CD8-positive, alpha-beta memory T cell (primary cell): ENCODE measurements around the gene B4GALT5. TPM values are rescaled to one million over a fixed set of nuclear protein-coding genes. Genes with fewer than 3 reads are reported as not detected.

Experiments
- CTCF ChIA-PET: fragments of 350-600 bp; sonication (Branson Sonifier 250); formaldehyde crosslinking; loops from one replicate; lab custom pipeline; 2021; ENCODE audit warnings: antibody characterized with exemption; lab: Charles Lee
- POLR2A ChIA-PET: fragments of 350-600 bp; sonication (Branson Sonifier 250); formaldehyde crosslinking; loops from one replicate; lab custom pipeline; 2021; ENCODE audit warnings: antibody characterized with exemption; lab: Charles Lee
- DNase-seq, 5 donors: peaks; one replicate each; pipeline versions ENCODE4 v3.0.0 to v3.0.0-alpha.2; 2020 to 2022; ENCODE audit warnings: mixed read lengths in 1 of 5
- H3K27ac ChIP-seq: one replicate; pipeline ENCODE4 v1.7.0; 2013; ENCODE audit warnings: low read depth, mild to moderate bottlenecking, low read length, moderate library complexity
- H3K27me3 ChIP-seq: 2 replicates; pipeline ENCODE4 v1.7.0; 2013; ENCODE audit warnings: low read length, mild to moderate bottlenecking; ENCODE audit not compliant: insufficient read depth, poor library complexity, severe bottlenecking
- H3K36me3 ChIP-seq: 2 replicates; pipeline ENCODE4 v1.7.0; 2013; ENCODE audit warnings: mild to moderate bottlenecking, low read length, moderate library complexity; ENCODE audit not compliant: insufficient read depth
- H3K4me1 ChIP-seq: 2 replicates; pipeline ENCODE4 v1.7.0; 2013; ENCODE audit warnings: mild to moderate bottlenecking, low read length, moderate library complexity; ENCODE audit not compliant: insufficient read depth
- H3K4me3 ChIP-seq: 2 replicates; pipeline ENCODE4 v1.7.0; 2013; ENCODE audit warnings: mild to moderate bottlenecking, low read length
- H3K9me3 ChIP-seq: 2 replicates; pipeline ENCODE4 v1.7.0; 2013; ENCODE audit warnings: mild to moderate bottlenecking, low read length
- H3K27ac Mint-ChIP-seq, 8 donors: one replicate each; pipeline ENCODE4 v1.8.0; 2020 to 2021; ENCODE audit warnings: mixed read lengths in 8 of 8, mild to moderate bottlenecking in 6 of 8, inconsistent platforms in 3 of 8, moderate library complexity in 3 of 8
- H3K27me3 Mint-ChIP-seq, 2 donors: one replicate each; pipeline ENCODE4 v1.8.0; 2020 to 2021; ENCODE audit warnings: mixed read lengths in 2 of 2, mild to moderate bottlenecking in 1 of 2, moderate library complexity in 1 of 2
- H3K36me3 Mint-ChIP-seq, 3 donors: one replicate each; pipeline ENCODE4 v1.8.0; 2020 to 2021; ENCODE audit warnings: mixed read lengths in 3 of 3, inconsistent platforms in 1 of 3, mild to moderate bottlenecking in 1 of 3
- H3K4me1 Mint-ChIP-seq, 3 donors: one replicate each; pipeline ENCODE4 v1.8.0; 2020 to 2021; ENCODE audit warnings: mixed read lengths in 3 of 3, inconsistent platforms in 1 of 3, mild to moderate bottlenecking in 1 of 3
- H3K4me3 Mint-ChIP-seq, 7 donors: one replicate each; pipeline ENCODE4 v1.8.0; 2020 to 2021; ENCODE audit warnings: mixed read lengths in 7 of 7, mild to moderate bottlenecking in 6 of 7, moderate library complexity in 4 of 7, inconsistent platforms in 2 of 7
- H3K9me3 Mint-ChIP-seq, 5 donors: one replicate each; pipeline ENCODE4 v1.8.0; 2020 to 2022; ENCODE audit warnings: mixed read lengths in 5 of 5, mild to moderate bottlenecking in 3 of 5, moderate library complexity in 2 of 5, inconsistent platforms in 1 of 5
- polyA plus RNA-seq: library from polyadenylated mRNA; unstranded; fragments of 300-500 nt; fragmentation: Illumina TruSeq; gene quantifications from one replicate; pipeline ENCODE4 v1.2.3, GENCODE V29; 2021
- total RNA-seq, 2 experiments: library from RNA; stranded (reverse); gene quantifications; one replicate each; pipeline ENCODE4 v1.2.3, GENCODE V29; 2021

Gene B4GALT5
- total and polyA plus RNA-seq, 3 experiments from 2014 or later = 2.0 to 39.1 (median 37.5) TPM

DNA sequence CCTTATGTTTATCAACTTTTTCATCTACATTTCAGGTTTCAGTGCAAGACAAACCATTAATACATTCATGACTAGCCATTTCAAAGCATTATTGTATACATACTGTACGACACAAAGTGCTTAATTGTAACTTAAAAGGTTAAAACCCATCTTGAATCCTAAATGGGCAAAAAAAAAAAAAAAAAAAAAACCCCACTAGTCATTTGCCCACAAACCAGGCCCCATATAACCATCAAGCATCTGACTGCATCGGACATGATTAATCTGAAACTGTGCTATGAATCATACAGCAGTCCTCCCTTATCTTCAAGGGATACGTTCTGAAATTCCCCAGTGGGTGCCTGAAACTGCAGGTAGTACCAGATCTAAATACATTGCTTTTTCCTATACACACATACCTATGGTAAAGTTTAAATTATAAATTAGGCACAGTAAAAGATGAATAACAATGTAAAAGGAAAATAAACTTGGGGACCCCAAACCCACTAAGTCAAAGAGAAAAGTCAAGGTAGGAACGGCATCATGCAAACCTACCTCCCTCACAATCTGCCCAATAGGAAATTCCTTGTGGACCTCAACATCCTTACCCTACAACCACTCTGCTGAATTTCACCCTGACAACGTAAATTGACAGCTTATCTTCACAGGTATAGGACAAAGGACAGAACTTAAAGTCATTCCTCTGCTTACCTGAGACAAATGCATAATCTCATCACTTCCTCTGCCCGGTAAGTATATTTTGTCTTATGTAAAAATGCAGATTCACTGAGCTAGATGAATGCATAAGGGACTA, 14.3 kb downstream of the B4GALT5 start:
- peak overlapping the region; percentile 8 to 86 (median 60) for H3K27ac Mint-ChIP-seq

DNA sequence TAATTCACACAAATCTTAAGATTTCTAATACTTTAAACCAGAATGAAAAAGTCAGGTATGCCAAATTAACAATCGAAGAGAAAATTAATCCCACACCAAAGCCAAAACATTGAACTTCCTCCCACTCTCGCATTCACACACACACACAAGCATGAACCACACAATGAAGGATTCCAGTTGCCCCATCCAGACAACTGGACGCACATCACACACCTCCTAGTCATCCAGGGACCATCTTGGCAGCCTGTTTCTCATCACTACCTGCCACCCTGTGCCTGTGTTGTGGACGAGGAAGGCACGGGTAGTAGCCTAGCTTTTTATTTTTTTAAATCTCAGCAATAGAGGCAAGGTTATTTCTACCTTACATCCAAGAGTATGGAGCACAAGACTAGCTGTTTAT, 15.2 kb downstream of the B4GALT5 start:
- H3K4me3 ChIP-seq = no peak overlapping the region
- POLR2A ChIA-PET = no interaction called here
- H3K27me3 Mint-ChIP-seq = no peaks in the 10 kb centered on the region
- H3K4me1 Mint-ChIP-seq = peaks cover 64 to 87% (median 83%) of the 10 kb centered on the region in 3 donors
- peak overlapping the region; percentile 26 to 75 (median 69) for H3K4me3 Mint-ChIP-seq
- H3K27me3 ChIP-seq = no peaks in the 10 kb centered on the region
- H3K9me3 Mint-ChIP-seq = no peaks in the 10 kb centered on the region
- peak overlapping the region in 7 of 8 donors; percentile 22 to 85 (median 78) for H3K27ac Mint-ChIP-seq
- no peaks in the 10 kb centered on the region for H3K36me3 ChIP-seq
- no peaks in the 10 kb centered on the region for H3K36me3 Mint-ChIP-seq
- H3K4me1 ChIP-seq = peaks cover 23% of the 10 kb centered on the region
- DNase-seq = no peak
- CTCF ChIA-PET = interaction anchor here (1.1 kb wide), 2 partner anchors 19 to 90 kb away, joined by 3 read pairs; no protein-coding TSS in a partner anchor
- no peak overlapping the region for H3K27ac ChIP-seq
- H3K9me3 ChIP-seq = no peaks in the 10 kb centered on the region

More for the DNA sequence above, 14.3 kb downstream of the B4GALT5 start:
- no peaks in the 10 kb centered on the region for H3K27me3 Mint-ChIP-seq
- CTCF ChIA-PET = interaction anchor here (1.1 kb wide), 1 partner anchor 20 kb away, joined by 3 read pairs; no protein-coding TSS in a partner anchor
- no peaks in the 10 kb centered on the region for H3K9me3 Mint-ChIP-seq
- peak overlapping the region; percentile 14 to 79 (median 64) for H3K4me3 Mint-ChIP-seq
- no peaks in the 10 kb centered on the region for H3K36me3 Mint-ChIP-seq
- H3K4me1 Mint-ChIP-seq = peaks cover 57 to 83% (median 78%) of the 10 kb centered on the region in 3 donors
- no peaks in the 10 kb centered on the region for H3K36me3 ChIP-seq
- H3K4me3 ChIP-seq = no peak overlapping the region
- H3K27me3 ChIP-seq = no peaks in the 10 kb centered on the region
- no peak overlapping the region for H3K27ac ChIP-seq
- no peak for DNase-seq
- peaks cover 24% of the 10 kb centered on the region for H3K4me1 ChIP-seq
- H3K9me3 ChIP-seq = no peaks in the 10 kb centered on the region
- POLR2A ChIA-PET = no interaction called here

DNA sequence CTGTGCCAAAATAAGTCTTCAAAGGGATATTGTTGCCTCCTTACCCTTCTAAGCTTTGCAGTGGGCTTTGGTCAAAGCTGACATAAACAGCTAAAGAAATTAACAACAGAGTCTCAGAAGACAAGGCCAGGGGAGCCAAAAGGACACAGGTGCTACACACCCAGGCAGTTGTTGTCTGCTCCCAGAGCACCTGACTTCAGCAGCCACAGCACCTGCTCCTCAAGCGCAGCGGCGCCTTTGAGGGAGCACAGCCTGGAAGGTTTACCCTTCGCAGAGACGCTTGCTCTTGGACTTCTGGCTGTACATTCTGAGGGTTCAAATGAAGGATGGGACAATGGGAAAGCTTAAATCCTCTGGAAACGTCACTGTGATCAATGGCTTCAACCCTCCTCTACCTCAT, 16.6 kb downstream of the B4GALT5 start:
- H3K4me1 ChIP-seq = peaks cover 23% of the 10 kb centered on the region
- Mint-ChIP-seq H3K4me1 (peaks cover 70 to 92% (median 91%) of the 10 kb centered on the region in 3 donors), H3K36me3 (no peaks in the 10 kb centered on the region), H3K4me3 (peak overlapping the region in 1 of 7 donors; percentile 15), H3K9me3 (no peaks in the 10 kb centered on the region), H3K27me3 (no peaks in the 10 kb centered on the region), H3K27ac (no peak overlapping the region)
- H3K9me3 ChIP-seq = no peaks in the 10 kb centered on the region
- H3K27me3 ChIP-seq = no peaks in the 10 kb centered on the region
- H3K36me3 ChIP-seq = no peaks in the 10 kb centered on the region
- POLR2A ChIA-PET = no interaction called here
- no peak overlapping the region for H3K27ac ChIP-seq
- CTCF ChIA-PET = interaction anchor here (1.7 kb wide), 1 partner anchor 149 kb away, joined by 3 read pairs; no protein-coding TSS in a partner anchor
- no peak overlapping the region for H3K4me3 ChIP-seq
- no peak for DNase-seq

DNA sequence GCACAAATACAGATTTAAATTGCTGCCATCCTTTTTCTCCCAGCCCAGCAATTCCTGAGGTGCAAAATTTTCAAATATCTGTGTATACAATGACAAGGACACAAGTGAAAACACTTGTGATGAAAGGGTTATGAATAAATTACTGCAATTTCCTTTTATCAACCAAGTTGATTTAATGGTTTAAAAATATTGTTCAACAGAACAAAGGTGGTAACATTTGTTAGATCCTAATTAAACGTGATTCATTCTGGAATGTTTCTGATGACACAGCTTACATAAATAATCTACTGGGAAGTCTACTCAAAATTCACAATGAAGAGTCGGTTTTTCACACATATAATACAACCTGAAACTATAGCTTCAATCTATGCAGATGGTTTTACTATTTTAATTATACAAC, 17.1 kb downstream of the B4GALT5 start:
- H3K27me3 Mint-ChIP-seq = no peaks in the 10 kb centered on the region
- Histone ChIP-seq H3K27me3 (no peaks in the 10 kb centered on the region), H3K9me3 (no peaks in the 10 kb centered on the region), H3K36me3 (no peaks in the 10 kb centered on the region), H3K27ac (no peak overlapping the region), H3K4me3 (no peak overlapping the region), H3K4me1 (peaks cover 23% of the 10 kb centered on the region)
- H3K36me3 Mint-ChIP-seq = no peaks in the 10 kb centered on the region
- H3K9me3 Mint-ChIP-seq = no peaks in the 10 kb centered on the region
- H3K4me3 Mint-ChIP-seq = peak overlapping the region in 1 of 7 donors; percentile 13
- H3K4me1 Mint-ChIP-seq = peaks cover 71 to 92% (median 86%) of the 10 kb centered on the region in 3 donors
- CTCF ChIA-PET = interaction anchor here (1.7 kb wide), 1 partner anchor 149 kb away, joined by 3 read pairs; no protein-coding TSS in a partner anchor
- POLR2A ChIA-PET = no interaction called here
- H3K27ac Mint-ChIP-seq = peak overlapping the region in 2 of 8 donors; percentile 40 to 42
- no peak for DNase-seq

DNA sequence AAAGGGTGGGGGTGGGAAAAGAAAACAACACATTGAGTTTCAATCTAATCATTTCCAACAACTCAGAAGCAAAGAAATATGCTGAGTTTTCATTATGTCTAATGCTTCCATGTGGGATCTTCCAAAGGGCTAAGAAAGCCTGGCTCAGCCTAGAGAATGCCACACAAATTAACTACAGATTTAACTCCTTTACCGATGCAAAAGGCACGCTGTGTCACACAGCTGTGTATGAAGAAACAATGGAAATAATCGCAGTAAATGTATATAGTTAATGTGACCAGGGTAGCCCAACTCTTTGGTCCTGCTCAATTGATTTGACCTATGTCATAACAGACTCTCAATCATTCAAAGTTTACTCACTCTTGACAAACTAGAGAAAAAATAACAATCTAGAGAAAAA, 17.8 kb downstream of the B4GALT5 start:
- Mint-ChIP-seq H3K4me1 (peaks cover 68 to 92% (median 82%) of the 10 kb centered on the region in 3 donors), H3K9me3 (no peaks in the 10 kb centered on the region), H3K4me3 (no peak overlapping the region), H3K36me3 (no peaks in the 10 kb centered on the region), H3K27me3 (no peaks in the 10 kb centered on the region), H3K27ac (no peak overlapping the region)
- ChIA-PET POLR2A (no interaction called here), CTCF (interaction anchor here (1.7 kb wide), 1 partner anchor 150 kb away, joined by 3 read pairs; no protein-coding TSS in a partner anchor)
- DNase-seq = no peak
- Histone ChIP-seq H3K9me3 (no peaks in the 10 kb centered on the region), H3K4me3 (no peak overlapping the region), H3K4me1 (peaks cover 23% of the 10 kb centered on the region), H3K27ac (no peak overlapping the region), H3K27me3 (no peaks in the 10 kb centered on the region), H3K36me3 (no peaks in the 10 kb centered on the region)

DNA sequence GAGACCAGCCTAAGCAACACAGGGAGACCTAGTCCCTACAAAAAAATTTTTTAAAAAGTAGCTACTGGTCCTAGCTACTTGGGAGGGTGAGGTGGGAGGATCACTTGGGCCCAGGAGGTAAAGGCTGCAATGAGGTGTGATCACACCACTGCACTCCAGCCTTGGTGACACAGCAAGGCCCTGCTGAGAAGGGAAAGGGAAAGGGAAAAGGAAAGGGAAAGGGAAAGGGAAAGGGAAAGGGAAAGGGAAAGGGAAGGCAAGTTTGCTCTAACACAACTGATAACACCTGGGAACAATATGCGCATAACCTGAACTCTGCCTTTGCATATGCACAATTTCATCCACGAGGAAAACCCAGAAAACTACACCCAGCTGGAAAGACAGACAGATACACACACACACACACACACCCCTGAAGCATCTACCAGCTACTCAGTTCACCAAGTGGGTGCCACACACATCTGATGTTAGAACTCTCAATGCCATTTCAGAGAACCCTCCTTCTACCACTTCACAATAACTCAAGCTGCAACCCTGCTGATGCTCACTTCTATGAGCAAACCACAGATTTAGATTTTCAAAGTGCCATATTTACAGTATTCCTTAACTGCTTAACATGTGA, 19.1 kb downstream of the B4GALT5 start:
- ChIA-PET POLR2A (no interaction called here), CTCF (interaction anchor here (1.2 to 1.6 kb wide), 3 partner anchors 16 to 86 kb away, joined by 3 to 6 read pairs (median 4); no protein-coding TSS in a partner anchor)
- Mint-ChIP-seq H3K36me3 (no peaks in the 10 kb centered on the region), H3K4me1 (peaks cover 64 to 91% (median 75%) of the 10 kb centered on the region in 3 donors), H3K27ac (peak overlapping the region in 5 of 8 donors; percentile 0 to 70 (median 38)), H3K9me3 (no peaks in the 10 kb centered on the region), H3K4me3 (peak overlapping the region in 3 of 7 donors; percentile 23 to 58 (median 38)), H3K27me3 (no peaks in the 10 kb centered on the region)
- no peak overlapping the region for H3K27ac ChIP-seq
- H3K4me1 ChIP-seq = peaks cover 18% of the 10 kb centered on the region
- no peaks in the 10 kb centered on the region for H3K36me3 ChIP-seq
- no peak for DNase-seq
- no peak overlapping the region for H3K4me3 ChIP-seq
- H3K9me3 ChIP-seq = no peaks in the 10 kb centered on the region
- H3K27me3 ChIP-seq = no peaks in the 10 kb centered on the region

DNA sequence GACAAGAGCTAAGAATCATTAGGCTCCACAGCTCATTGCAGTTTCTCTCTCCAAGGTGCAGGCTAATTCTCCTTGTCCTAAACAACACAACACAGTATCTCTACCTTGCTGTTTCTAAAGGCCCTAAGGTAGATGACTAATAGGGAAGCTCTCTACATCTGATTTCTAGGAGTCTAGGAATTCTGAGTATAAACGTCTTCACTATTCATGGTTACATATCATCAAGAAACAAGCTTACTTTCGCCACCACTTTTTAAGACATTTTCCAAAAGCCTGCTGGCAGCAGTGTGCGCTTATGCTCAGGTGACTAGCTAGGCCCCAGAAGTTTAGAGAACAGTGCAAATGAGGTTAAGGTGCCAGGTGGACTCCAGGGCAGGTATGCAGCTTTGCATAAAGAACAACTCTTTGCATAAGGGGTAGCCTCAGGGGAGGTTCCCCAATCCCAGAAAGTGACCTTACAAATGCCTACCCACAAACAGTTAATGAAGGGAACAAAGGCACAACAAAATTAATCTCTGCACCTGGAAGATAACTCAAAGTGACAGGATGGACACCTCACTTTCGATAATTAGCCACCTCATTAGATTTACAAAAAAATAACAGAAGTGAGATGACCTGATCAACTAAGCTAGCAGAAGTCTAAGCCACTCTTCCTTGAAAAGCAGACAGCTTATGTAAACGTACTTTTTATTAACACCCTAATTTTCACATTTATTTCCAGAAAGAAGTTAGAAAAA, 20.1 kb downstream of the B4GALT5 start:
- H3K4me1 ChIP-seq = peaks cover 10% of the 10 kb centered on the region

More for the DNA sequence above, 20.1 kb downstream of the B4GALT5 start:
- DNase-seq = no peak
- H3K27me3 ChIP-seq = no peaks in the 10 kb centered on the region
- peak overlapping the region in 2 of 7 donors; percentile 9 to 49 for H3K4me3 Mint-ChIP-seq
- no peak overlapping the region for H3K4me3 ChIP-seq
- no peaks in the 10 kb centered on the region for H3K9me3 ChIP-seq
- no peak overlapping the region for H3K27ac ChIP-seq
- H3K27ac Mint-ChIP-seq = no peak overlapping the region
- H3K36me3 Mint-ChIP-seq = peaks cover 0 to 2% (median 0%) of the 10 kb centered on the region in 3 donors
- no peaks in the 10 kb centered on the region for H3K27me3 Mint-ChIP-seq
- H3K4me1 Mint-ChIP-seq = peaks cover 60 to 91% (median 70%) of the 10 kb centered on the region in 3 donors
- H3K36me3 ChIP-seq = no peaks in the 10 kb centered on the region
- ChIA-PET POLR2A (no interaction called here), CTCF (interaction anchor here (1.2 to 1.6 kb wide), 3 partner anchors 17 to 85 kb away, joined by 3 to 6 read pairs (median 4); no protein-coding TSS in a partner anchor)
- no peaks in the 10 kb centered on the region for H3K9me3 Mint-ChIP-seq
